A673 (cell line): ENCODE measurements around the gene EDAR.

Experiments
- CTCF ChIP-seq: fragments of 300-800, 200-600 bp; sonication (generic); conservative IDR thresholded peaks from 2 replicates; pipeline ENCODE4 v1.5.1; 2017; ENCODE audit warnings: low read depth, mild to moderate bottlenecking, antibody characterized with exemption, low read length, moderate library complexity, mixed read lengths
- EZH2 ChIP-seq: fragments of 200-600 bp; sonication (generic); IDR thresholded peaks from 2 replicates; pipeline ENCODE4 v1.6.1; 2017; ENCODE audit warnings: borderline replicate concordance, low read depth, mild to moderate bottlenecking, mixed read lengths, antibody characterized with exemption, low read length; ENCODE audit not compliant: poor library complexity, severe bottlenecking

DNA sequence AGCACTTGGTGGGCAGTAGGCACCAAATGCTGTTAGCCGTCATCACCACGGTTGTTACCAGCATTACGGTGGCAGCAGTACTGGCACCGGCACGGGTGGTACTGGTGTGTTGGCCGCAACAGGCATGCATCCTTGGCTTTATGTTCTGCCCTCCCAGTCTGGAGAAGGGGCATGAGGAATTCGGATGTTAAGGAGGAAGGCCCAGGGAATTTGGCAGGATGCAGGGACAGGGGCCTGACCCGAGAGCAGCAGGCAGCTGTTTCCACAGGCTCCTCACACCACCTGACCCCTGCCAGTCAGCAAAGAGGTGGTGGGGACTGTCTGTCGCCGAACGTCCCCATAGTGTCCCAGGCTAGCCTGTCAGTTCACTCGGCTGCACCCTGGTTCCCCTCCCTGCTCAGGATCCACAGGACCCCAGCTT lies 79.0 kb downstream of the EDAR start:
- TF ChIP-seq EZH2 (no peak), CTCF (no peak)
